Gastrocnemius medialis (tissue), 4 donors: ENCODE data around the gene CHTF8.

Source experiments
- POLR2A ChIP-seq, 2 donors: fragments of 450-650 bp; IDR thresholded peaks; one replicate each; pipeline ENCODE4 v1.6.1; 2017; ENCODE audit warnings: antibody characterized with exemption in 2 of 2, mild to moderate bottlenecking in 2 of 2, moderate library complexity in 2 of 2
- TF ChIP-seq, protein P1 (sequence below), 5 experiments: fragments of 450-650 bp in 3 of 5; fragments of 200-600 bp in 2 of 5; sonication (generic) in 2 of 5; IDR thresholded peaks in 4 of 5; conservative IDR thresholded peaks in 1 of 5; 1 replicate in 4 of 5; 2 replicates in 1 of 5; pipeline ENCODE4 v1.5.1; 2016 to 2019; ENCODE audit warnings: antibody characterized with exemption in 5 of 5, mild to moderate bottlenecking in 3 of 5, moderate library complexity in 3 of 5

DNA sequence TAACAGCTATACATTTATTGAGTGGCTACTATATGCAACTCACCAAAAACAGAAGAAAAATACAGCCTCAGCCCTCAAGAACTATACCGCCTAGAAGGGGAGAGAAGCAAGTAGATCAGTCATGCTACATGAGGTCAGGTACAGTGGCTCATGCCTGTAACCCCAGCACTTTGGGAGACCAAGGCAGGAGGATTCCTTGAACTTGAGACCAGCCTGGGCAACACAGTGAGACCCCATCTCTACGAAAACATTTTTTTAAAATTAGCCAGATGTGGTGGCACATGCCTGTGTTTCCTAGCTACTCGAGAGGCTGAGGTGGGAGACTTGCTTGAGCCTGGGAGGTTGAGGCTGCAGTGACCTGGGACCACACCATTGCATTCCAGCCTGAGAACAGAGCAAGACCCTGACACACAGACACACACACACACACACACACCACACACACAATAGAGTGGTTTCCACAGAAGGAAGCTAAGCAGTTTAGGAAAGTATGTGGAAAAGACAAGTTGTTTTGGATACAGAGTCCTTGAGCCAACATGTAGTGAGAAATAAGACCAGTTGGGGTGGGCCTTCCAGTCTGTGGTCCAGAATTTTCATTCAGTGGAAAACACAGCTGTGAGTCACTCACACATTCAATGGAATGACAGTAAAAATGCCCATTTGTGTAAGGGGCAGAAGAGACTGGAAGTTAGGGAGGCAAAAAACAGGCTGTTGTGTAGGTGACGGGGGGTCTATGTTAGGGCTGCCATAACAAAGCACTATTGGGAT, 43.8 kb upstream of the CHTF8 start:
- TF ChIP-seq, protein P1, sequence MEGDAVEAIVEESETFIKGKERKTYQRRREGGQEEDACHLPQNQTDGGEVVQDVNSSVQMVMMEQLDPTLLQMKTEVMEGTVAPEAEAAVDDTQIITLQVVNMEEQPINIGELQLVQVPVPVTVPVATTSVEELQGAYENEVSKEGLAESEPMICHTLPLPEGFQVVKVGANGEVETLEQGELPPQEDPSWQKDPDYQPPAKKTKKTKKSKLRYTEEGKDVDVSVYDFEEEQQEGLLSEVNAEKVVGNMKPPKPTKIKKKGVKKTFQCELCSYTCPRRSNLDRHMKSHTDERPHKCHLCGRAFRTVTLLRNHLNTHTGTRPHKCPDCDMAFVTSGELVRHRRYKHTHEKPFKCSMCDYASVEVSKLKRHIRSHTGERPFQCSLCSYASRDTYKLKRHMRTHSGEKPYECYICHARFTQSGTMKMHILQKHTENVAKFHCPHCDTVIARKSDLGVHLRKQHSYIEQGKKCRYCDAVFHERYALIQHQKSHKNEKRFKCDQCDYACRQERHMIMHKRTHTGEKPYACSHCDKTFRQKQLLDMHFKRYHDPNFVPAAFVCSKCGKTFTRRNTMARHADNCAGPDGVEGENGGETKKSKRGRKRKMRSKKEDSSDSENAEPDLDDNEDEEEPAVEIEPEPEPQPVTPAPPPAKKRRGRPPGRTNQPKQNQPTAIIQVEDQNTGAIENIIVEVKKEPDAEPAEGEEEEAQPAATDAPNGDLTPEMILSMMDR (IDR thresholded peaks at IDR 0.05 in 4 of 5, conservative IDR thresholded peaks at IDR 0.05 in 1 of 5): no peak
- no peak for TF ChIP-seq POLR2A (IDR thresholded peaks at IDR 0.05)
